Epithelial cell of proximal tubule (primary cell): Measurements from ENCODE around the gene NDUFC2. TPM values are rescaled to one million over a fixed set of nuclear protein-coding genes. Genes with fewer than 3 reads are reported as not detected.

Source experiments
- DNase-seq: peaks from one replicate; pipeline ENCODE4 v3.0.0-alpha.2; 2011; ENCODE audit warnings: low read depth
- H3K4me3 ChIP-seq: 2 replicates; pipeline ENCODE4 v1.5.1; 2011; ENCODE audit warnings: low read depth, mild to moderate bottlenecking, low read length
- total RNA-seq: library from RNA; depleted of rRNA; stranded (reverse); fragments of >200 nt; gene quantifications from 2 replicates; pipeline ENCODE4 v1.2.3, GENCODE V29; 2015
- TF ChIP-seq, protein P1 (sequence below): conservative IDR thresholded peaks from 2 replicates; pipeline ENCODE4 v1.5.1; 2012; ENCODE audit warnings: low read depth, mild to moderate bottlenecking, low read length

The NDUFC2 gene
- total RNA-seq, 1 donor from 2014 or later, result 159 TPM

DNA sequence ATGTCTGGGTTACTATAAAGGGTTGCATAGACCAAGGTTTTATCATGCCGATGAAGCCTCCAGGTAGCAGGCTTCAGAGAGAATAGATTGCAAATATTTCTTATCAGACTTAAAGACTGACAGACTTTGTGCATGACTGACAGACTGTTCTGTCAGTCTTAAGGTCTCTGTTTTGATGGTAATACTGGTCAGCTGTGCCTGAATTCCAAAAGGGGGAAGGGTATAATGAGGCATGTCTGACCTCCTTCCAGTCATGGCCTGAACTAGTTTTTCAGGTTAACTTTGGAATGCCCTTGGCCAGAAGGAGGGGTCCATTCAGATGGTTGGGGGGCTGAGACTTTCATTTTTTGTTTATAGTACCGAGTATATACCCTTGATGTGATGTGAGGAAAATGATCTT lies 51.9 kb downstream of the NDUFC2 start:
- no peak for DNase-seq
- TF ChIP-seq, protein P1, sequence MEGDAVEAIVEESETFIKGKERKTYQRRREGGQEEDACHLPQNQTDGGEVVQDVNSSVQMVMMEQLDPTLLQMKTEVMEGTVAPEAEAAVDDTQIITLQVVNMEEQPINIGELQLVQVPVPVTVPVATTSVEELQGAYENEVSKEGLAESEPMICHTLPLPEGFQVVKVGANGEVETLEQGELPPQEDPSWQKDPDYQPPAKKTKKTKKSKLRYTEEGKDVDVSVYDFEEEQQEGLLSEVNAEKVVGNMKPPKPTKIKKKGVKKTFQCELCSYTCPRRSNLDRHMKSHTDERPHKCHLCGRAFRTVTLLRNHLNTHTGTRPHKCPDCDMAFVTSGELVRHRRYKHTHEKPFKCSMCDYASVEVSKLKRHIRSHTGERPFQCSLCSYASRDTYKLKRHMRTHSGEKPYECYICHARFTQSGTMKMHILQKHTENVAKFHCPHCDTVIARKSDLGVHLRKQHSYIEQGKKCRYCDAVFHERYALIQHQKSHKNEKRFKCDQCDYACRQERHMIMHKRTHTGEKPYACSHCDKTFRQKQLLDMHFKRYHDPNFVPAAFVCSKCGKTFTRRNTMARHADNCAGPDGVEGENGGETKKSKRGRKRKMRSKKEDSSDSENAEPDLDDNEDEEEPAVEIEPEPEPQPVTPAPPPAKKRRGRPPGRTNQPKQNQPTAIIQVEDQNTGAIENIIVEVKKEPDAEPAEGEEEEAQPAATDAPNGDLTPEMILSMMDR, result no peak
- H3K4me3 ChIP-seq, result no peak overlapping the region

DNA sequence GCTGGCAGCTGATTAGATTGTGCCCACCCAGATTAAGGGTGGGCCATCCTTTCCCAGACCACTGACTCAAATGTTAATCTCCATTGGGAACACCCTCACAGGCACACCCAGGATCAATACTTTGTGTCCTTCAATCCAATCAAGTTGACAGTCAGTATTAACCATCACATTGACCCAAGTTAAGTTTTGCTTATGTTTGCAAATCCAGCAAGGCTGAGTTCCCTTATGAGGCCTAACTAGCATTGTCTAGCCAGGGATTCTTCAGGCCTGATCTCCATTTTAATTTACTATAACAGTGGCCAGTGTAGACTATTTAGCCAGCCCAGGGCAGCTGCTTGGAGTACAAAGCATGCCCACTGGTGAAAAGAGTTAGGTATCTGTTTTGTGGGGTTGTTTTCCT lies 54.3 kb downstream of the NDUFC2 start:
- TF ChIP-seq, protein P1, result no peak
- DNase-seq, result no peak
- no peak overlapping the region for H3K4me3 ChIP-seq

DNA sequence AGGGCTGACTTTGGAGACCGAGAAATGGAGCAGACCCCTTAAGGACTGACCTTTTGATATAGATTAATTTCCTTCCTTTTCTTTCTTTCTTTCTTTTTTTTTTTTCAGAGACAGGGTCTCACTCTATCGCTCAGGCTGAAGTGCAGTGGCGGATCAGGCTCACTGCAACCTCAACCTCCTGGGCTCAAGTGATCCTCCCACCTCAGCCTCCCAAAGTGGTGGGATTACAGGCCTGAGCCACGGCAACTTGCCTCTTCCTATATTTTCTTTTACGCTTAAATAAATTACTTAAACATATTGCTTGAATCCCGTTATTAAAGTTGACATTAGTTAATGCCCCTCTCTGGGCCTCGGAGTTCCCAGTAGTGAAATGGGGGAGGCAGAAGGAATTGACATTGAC lies 56.2 kb downstream of the NDUFC2 start:
- no peak for DNase-seq
- peak overlapping the region; percentile 68 for H3K4me3 ChIP-seq
- TF ChIP-seq, protein P1, result no peak

DNA sequence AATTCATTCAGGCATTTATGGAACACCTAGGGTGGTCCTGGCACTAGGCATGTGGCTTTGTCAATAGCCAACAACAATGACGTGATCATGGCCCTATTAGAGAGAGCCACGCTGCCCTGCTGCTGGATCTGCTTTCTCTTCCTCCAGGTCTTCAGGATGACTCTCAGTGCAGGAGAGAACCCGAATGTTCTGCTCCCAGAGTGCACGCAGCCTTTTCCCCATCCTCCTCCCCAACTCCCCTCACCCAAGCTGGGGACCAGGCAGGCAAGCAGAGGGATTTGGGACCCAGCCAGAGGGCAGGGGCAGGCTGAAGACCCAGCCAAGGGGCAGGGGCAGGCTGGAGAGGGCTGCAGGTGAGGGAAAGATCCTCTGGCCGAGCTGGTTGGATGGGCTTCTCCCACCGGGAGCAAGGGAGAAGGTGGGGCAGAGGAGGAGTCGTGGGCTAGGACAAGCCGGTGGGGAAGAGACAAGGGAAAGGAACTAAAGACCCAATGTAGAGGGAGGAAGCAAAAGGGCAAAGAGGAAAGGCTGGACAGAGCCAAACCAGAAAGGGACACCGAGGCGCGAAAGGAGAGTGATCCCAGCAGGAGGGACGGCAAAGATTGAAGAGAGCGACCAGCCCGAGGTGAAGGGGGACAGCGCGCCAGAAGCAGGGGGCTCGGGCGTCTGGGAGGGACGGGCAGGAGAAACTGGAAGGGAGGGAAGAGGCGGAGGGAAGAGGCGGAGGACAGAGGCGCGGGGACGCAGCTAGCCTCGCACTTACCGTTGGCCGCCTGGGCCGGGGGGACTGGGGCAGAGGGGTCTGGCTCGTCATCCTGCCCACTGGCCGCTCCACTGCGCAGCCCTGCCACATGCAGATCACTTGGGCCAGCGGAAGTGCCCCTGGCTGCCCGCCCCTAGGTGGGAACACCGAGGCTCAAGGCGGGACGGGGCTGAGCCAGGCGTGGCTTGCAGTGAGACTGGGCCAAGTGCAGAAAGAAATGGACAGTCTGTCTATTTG lies 57.0 kb downstream of the NDUFC2 start, which contains the start of gene KCTD14:
TSS of gene KCTD14 (minus strand) at position 880 of the 1,000 bp plus-strand sequence. CDS start at position 853, 27 bp downstream.
- TF ChIP-seq, protein P1, result no peak
- H3K4me3 ChIP-seq, result peak within 1 kb of the TSS; percentile 68
- no peak for DNase-seq

DNA sequence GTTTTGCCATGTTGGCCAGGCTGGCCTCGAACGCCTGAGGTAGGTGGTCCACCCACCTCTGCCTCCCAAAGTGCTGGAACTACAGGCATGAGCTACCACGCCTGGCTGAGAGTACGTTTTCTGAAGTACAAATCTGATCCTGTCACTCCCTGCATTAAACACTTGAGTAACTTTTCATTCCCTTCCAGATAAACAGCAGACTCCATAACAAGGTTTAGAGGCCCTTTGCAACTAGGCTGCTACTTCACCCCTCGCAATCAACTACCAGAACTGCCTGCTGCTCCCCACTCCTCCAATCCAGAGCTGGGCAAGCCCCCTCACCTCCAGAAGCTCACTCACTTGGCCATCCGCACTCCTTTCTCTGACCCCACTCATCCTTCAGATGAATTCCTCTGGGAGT lies 58.1 kb downstream of the NDUFC2 start:
- H3K4me3 ChIP-seq, result no peak overlapping the region
- no peak for DNase-seq
- TF ChIP-seq, protein P1, result no peak

DNA sequence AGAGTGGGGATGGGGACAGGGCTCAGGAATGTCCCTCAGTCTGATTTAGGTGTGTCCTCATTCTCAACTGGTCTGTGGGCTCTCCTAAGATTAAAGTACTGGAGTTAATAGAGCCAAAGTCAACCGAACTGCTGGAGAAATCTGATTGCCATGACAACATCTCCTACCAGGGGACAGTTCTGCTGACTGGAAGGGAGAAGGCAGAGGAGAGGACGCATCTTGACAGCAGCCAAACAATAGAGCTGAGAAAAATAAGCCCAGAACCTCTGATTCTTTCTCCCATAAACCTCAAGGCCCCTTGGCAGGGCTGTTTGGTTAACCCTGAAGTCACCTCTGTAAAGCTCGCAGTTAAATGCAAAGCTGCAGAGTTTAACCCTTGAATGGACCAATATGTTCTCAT lies 59.4 kb downstream of the NDUFC2 start:
- TF ChIP-seq, protein P1, result no peak
- no peak overlapping the region for H3K4me3 ChIP-seq
- DNase-seq, result no peak
